Endothelial cell (in vitro differentiated cells): ENCODE data around the gene PRKAR2A. TPM values are rescaled to one million over a fixed set of nuclear protein-coding genes. Genes with fewer than 3 reads are reported as not detected.
A peak's percentile ranks its signal among the peaks of the same experiment; 100 is the strongest.
"Not testable (repeated sequence)": the region's sequence is repeated elsewhere in the genome, so short reads cannot be mapped to it uniquely, and the experiment has no call there.

Experiments
- DNase-seq: peaks from one replicate; pipeline ENCODE4 v3.0.0; 2021; ENCODE audit warnings: low spot score
- H3K27ac Mint-ChIP-seq: one replicate; pipeline ENCODE4 v1.8.0; 2021; ENCODE audit warnings: mixed read lengths, inconsistent platforms; ENCODE audit not compliant: unreplicated experiment
- H3K27me3 Mint-ChIP-seq: one replicate; pipeline ENCODE4 v1.8.0; 2021; ENCODE audit warnings: mild to moderate bottlenecking, moderate library complexity, mixed read lengths, inconsistent platforms; ENCODE audit not compliant: unreplicated experiment
- H3K36me3 Mint-ChIP-seq: one replicate; pipeline ENCODE4 v1.8.0; 2021; ENCODE audit warnings: mild to moderate bottlenecking, low read depth, mixed read lengths, inconsistent platforms; ENCODE audit not compliant: unreplicated experiment
- H3K4me1 Mint-ChIP-seq: one replicate; pipeline ENCODE4 v1.8.0; 2021; ENCODE audit warnings: mild to moderate bottlenecking, mixed read lengths, inconsistent platforms; ENCODE audit not compliant: unreplicated experiment
- H3K4me3 Mint-ChIP-seq: one replicate; pipeline ENCODE4 v1.8.0; 2021; ENCODE audit warnings: mild to moderate bottlenecking, mixed read lengths, inconsistent platforms; ENCODE audit not compliant: unreplicated experiment
- H3K9me3 Mint-ChIP-seq: one replicate; pipeline ENCODE4 v1.8.0; 2021; ENCODE audit warnings: mixed read lengths, inconsistent platforms; ENCODE audit not compliant: unreplicated experiment
- CTCF ChIP-seq: fragments of 200-600 bp; sonication (generic); IDR thresholded peaks from one replicate; pipeline ENCODE4 v1.5.0; 2021; ENCODE audit warnings: antibody characterized with exemption; ENCODE audit not compliant: unreplicated experiment
- total RNA-seq: library from RNA; stranded (reverse); fragmentation: NEBNext Ultra II Directional; extraction: Animal tissue kit (Norgen Biotek cat#: 25700); gene quantifications from one replicate; pipeline ENCODE4 v1.2.1, GENCODE V29; 2021; ENCODE audit not compliant: unreplicated experiment

Gene PRKAR2A
- total RNA-seq, 1 donor from 2014 or later, result 67.3 TPM

GRCh38 chr3:48776854-48777253, 70.8 kb downstream of the PRKAR2A start:
- H3K4me3 Mint-ChIP-seq, result no peak overlapping the region
- peaks cover 12% of the 10 kb centered on the region for H3K36me3 Mint-ChIP-seq
- H3K27me3 Mint-ChIP-seq, result no peaks in the 10 kb centered on the region
- DNase-seq, result no peak
- no peaks in the 10 kb centered on the region for H3K9me3 Mint-ChIP-seq
- TF ChIP-seq CTCF, result no peak
- H3K4me1 Mint-ChIP-seq, result no peaks in the 10 kb centered on the region
- no peak overlapping the region for H3K27ac Mint-ChIP-seq

- DNase-seq, result no peak
- H3K36me3 Mint-ChIP-seq, result peaks cover 28% of the 10 kb centered on the region
- TF ChIP-seq CTCF, result no peak
- peak overlapping the region; percentile 86 for H3K27ac Mint-ChIP-seq
- H3K27me3 Mint-ChIP-seq, result peaks cover 1% of the 10 kb centered on the region
- H3K9me3 Mint-ChIP-seq, result no peaks in the 10 kb centered on the region
- H3K4me1 Mint-ChIP-seq, result peaks cover 9% of the 10 kb centered on the region
- peak overlapping the region; percentile 33 for H3K4me3 Mint-ChIP-seq
Observed at GRCh38 chr3:48770192-48770502, 77.5 kb downstream of the PRKAR2A start.

GRCh38 chr3:48765376-48765775, 82.3 kb downstream of the PRKAR2A start:
- no peak overlapping the region for H3K4me3 Mint-ChIP-seq
- H3K27ac Mint-ChIP-seq, result no peak overlapping the region
- peaks cover 20% of the 10 kb centered on the region for H3K36me3 Mint-ChIP-seq
- TF ChIP-seq CTCF, result no peak
- peaks cover 1% of the 10 kb centered on the region for H3K27me3 Mint-ChIP-seq
- peaks cover 10% of the 10 kb centered on the region for H3K4me1 Mint-ChIP-seq
- no peaks in the 10 kb centered on the region for H3K9me3 Mint-ChIP-seq
- DNase-seq, result no peak

- H3K36me3 Mint-ChIP-seq, result peaks cover 14% of the 10 kb centered on the region
- no peak for TF ChIP-seq CTCF
- peaks cover 1% of the 10 kb centered on the region for H3K27me3 Mint-ChIP-seq
- DNase-seq, result no peak
- H3K4me3 Mint-ChIP-seq, result no peak overlapping the region
- H3K9me3 Mint-ChIP-seq, result no peaks in the 10 kb centered on the region
- H3K27ac Mint-ChIP-seq, result no peak overlapping the region
- H3K4me1 Mint-ChIP-seq, result peaks cover 3% of the 10 kb centered on the region
Observed at GRCh38 chr3:48762816-48763215, 84.9 kb downstream of the PRKAR2A start.

- H3K27ac Mint-ChIP-seq, H3K4me3 Mint-ChIP-seq, H3K9me3 Mint-ChIP-seq, DNase-seq, H3K4me1 Mint-ChIP-seq, H3K27me3 Mint-ChIP-seq: not testable (repeated sequence)
- H3K36me3 Mint-ChIP-seq, result peaks cover 17% of the 10 kb centered on the region
Observed at GRCh38 chr3:48759991-48760540, 87.6 kb downstream of the PRKAR2A start.

- not testable (repeated sequence) for H3K27ac Mint-ChIP-seq, H3K9me3 Mint-ChIP-seq, DNase-seq, H3K4me3 Mint-ChIP-seq, H3K27me3 Mint-ChIP-seq, H3K4me1 Mint-ChIP-seq
- H3K36me3 Mint-ChIP-seq, result peaks cover 14% of the 10 kb centered on the region
Observed at GRCh38 chr3:48759531-48759930, 88.1 kb downstream of the PRKAR2A start.
